Esophagus squamous epithelium (tissue), 4 donors: Measurements from ENCODE around the gene HEXIM1.

Source experiments
- CTCF ChIP-seq, 6 experiments: fragments of 450-650 bp in 4 of 6; fragments of 200-600 bp in 2 of 6; sonication (generic) in 2 of 6; IDR thresholded peaks; one replicate each; pipeline ENCODE4 v1.5.1; 2016 to 2019; ENCODE audit warnings: antibody characterized with exemption in 6 of 6, mild to moderate bottlenecking in 4 of 6, moderate library complexity in 4 of 6
- POLR2A ChIP-seq, 4 donors: fragments of 450-650 bp; IDR thresholded peaks; one replicate each; pipeline ENCODE4 v1.6.1; 2017; ENCODE audit warnings: antibody characterized with exemption in 4 of 4, mild to moderate bottlenecking in 4 of 4, moderate library complexity in 3 of 4

- TF ChIP-seq CTCF (IDR thresholded peaks at IDR 0.05) (no peak), POLR2A (IDR thresholded peaks at IDR 0.05) (no peak)
These were observed 37.3 kb upstream of the HEXIM1 start for GRCh38 chr17:45110676-45111611.
